NOMO-1 treated with dmso at 0.1 percent for 144 hours (cell line): ENCODE measurements around the gene DTNB.

Experiments used
- DNase-seq: peaks from one replicate; lab custom pipeline; 2025; ENCODE audit not compliant: unreplicated experiment; lab: John Stamatoyannopoulos, UW

The DTNB gene

GRCh38 chr2:25400576-25401216, 272.7 kb downstream of the DTNB start:
- no peak for DNase-seq

DNA sequence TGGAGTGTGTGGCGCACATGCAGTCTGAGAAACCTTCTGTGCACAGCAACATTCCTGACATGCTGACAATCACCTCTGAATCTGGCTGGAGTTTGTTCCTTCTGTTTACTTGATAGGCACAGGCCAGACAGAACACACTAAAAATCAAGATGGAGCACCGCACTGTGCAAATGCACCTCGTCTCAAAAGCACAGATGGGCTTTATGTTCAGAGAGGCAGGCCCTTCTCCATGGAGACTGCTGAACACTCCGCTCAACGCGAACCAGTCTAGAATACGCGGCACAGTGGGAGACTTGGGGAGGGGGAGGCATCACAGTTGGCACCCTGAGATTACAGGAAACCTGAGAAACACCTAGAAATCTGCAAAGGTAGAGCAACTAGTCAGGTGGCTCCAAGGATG, 273.2 kb downstream of the DTNB start:
- no peak for DNase-seq

DNA sequence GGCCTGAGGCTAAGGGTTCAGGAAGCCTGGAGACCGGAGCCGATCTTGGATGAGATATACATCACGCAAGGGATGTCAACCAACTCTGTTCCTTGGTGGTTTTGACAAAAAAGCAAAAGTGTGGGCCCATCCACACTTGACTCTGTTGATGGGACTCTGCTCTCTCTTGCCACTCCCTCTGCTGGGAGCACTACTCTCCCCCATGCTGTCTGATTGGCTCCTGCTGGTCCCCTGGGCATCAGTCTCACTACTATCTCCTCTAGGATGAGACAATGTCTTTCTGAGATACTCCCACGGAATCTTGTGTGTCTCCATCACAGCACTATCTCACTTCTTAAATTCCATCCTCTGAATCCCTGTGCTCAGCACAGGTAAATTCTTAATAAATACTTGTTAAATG, 274.8 kb downstream of the DTNB start:
- no peak for DNase-seq

GRCh38 chr2:25397777-25398176, 275.6 kb downstream of the DTNB start:
- DNase-seq, result no peak

GRCh38 chr2:25389161-25389560, 284.2 kb downstream of the DTNB start:
- no peak for DNase-seq

- no peak for DNase-seq
Measured at GRCh38 chr2:25388491-25388890, 284.9 kb downstream of the DTNB start.

- no peak for DNase-seq
Measured at GRCh38 chr2:25387876-25388449, 285.4 kb downstream of the DTNB start.

DNA sequence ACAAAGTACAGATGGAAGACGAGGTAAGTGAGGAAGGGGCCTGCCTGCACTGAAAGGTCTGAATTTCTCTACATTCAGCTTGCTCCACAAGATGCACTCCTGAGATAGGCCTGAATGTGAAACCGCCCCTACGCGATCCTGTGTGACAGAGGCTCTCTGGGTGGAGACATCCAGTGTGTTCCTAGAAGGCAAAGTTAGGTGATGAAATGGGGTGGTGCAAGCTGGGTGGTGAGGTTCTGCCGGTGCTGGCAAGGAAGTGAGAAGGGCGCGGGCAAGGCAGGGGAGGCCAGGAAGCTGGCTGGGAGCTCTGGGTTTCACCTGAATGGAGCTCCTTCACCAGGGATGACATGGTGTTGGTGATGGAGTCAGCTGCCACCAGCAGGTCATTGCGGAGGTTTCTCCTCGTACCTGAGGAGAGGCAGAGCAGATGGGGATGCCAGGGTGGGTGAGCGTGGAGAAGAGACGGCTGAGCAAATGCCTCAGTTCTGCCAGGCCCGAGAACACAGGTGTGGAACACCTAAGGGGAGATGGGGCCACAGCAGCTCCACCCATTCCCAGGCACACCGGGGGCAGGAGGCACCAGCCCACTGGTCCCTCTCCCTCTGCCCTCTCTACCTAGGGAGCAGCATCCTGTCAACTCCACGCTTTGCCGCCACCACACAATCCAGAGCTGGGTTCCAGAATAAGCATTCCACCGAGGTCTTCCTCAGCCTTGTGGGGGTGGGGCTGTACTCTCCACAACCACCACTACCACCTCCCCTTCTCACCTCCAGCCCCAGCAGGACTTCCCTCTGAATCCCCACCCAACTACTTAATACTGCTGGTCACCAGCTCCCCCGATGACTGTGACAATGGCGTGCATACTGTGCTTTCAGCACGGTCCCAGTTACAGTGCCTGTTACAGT, 286.2 kb downstream of the DTNB start:
- no peak for DNase-seq

GRCh38 chr2:25385910-25386309, 287.5 kb downstream of the DTNB start:
- no peak for DNase-seq

GRCh38 chr2:25383806-25384205, 289.6 kb downstream of the DTNB start:
- DNase-seq, result no peak

GRCh38 chr2:25381502-25381901, 291.9 kb downstream of the DTNB start:
- peak; percentile 2 for DNase-seq

GRCh38 chr2:25380586-25381375, 292.6 kb downstream of the DTNB start:
- no peak for DNase-seq

DNA sequence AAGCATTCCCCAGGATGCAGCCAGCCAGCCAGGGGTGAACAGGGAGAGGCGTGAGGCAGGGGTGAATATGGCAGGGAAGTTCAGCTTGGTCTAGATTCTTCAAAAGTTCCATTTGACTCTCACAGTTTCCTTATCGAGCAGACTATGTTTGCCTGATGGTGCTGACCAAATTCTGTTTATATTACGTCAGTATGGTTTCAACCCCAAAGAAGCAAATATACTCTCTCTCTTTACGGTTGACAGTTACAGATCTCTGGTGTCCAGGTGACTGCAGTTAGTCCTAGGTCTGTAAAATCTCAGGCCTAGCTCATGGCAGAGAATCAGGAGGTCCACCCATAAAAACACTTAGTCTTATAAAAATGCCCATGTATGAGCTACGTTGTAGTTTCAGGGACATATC, 293.4 kb downstream of the DTNB start:
- DNase-seq, result no peak

GRCh38 chr2:25379535-25379934, 293.8 kb downstream of the DTNB start:
- no peak for DNase-seq

GRCh38 chr2:25378731-25379490, 294.5 kb downstream of the DTNB start:
- no peak for DNase-seq

- no peak for DNase-seq
Measured at GRCh38 chr2:25377822-25378421, 295.5 kb downstream of the DTNB start.

- DNase-seq, result peak; percentile 91
Measured at GRCh38 chr2:25376750-25377621, 296.4 kb downstream of the DTNB start.

DNA sequence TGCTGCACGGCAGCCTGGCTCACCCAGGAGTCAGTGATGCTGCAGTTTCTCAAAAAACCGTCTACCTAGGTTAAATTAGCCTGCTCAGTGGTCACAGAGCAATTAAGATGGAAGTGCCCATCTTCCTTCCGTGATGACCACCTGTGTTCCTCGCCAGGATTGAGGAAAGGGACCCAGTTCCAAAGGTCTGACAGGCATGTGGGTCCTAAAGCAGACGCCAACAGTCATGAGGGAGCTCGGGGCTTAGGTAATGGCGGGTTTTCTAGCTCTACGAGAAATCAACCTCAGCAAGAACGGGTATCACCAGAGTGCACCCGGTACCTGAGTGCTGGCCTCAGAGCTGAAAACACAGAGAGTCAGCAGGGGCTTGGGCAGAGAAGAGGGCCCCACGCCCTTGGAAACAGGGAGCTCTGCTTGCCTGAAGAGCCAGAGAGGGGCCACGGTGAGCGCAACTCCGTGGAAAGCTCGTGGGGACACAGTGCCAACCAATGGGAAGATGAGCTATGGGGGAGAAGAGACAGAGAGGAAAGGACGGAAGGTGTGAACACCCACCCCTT, 297.3 kb downstream of the DTNB start:
- no peak for DNase-seq
